Sigmoid colon (tissue), 4 donors: Measurements from ENCODE around the gene ALOX12B.

Experiments
- CTCF ChIP-seq, 4 experiments: fragments of 450-650 bp in 3 of 4; fragments of 200-600 bp in 1 of 4; IDR thresholded peaks; one replicate each; pipeline ENCODE4 v1.5.1; 2016 to 2019; ENCODE audit warnings: antibody characterized with exemption in 4 of 4, mild to moderate bottlenecking in 3 of 4, moderate library complexity in 2 of 4
- POLR2A ChIP-seq, 2 donors: fragments of 450-650 bp; IDR thresholded peaks; one replicate each; pipeline ENCODE4 v1.6.1; 2016; ENCODE audit warnings: antibody characterized with exemption in 2 of 2, mild to moderate bottlenecking in 2 of 2, moderate library complexity in 2 of 2
- POLR2AphosphoS5 ChIP-seq, 4 donors: sonication (generic); formaldehyde crosslinking; IDR thresholded peaks; one replicate each; pipeline ENCODE4 v1.6.1; 2017; ENCODE audit warnings: antibody characterized with exemption in 4 of 4

- no peak for TF ChIP-seq POLR2A (IDR thresholded peaks at IDR 0.05)
- no peak for TF ChIP-seq CTCF (IDR thresholded peaks at IDR 0.05)
- TF ChIP-seq POLR2AphosphoS5 (IDR thresholded peaks at IDR 0.05) = no peak
Measured at GRCh38 chr17:8080799-8081219, 6.7 kb downstream of the ALOX12B start.
